Measurements from ENCODE around the gene IGSF21.

The IGSF21 gene

GRCh38 chr1:18182398-18183160 lies 75.0 kb downstream of the IGSF21 start:
- peak; percentile 41 to 42 for DNase-seq

- DNase-seq: peak; percentile 64 to 87
Measured at GRCh38 chr1:18183533-18183932, 75.9 kb downstream of the IGSF21 start.

GRCh38 chr1:18187054-18187453 lies 79.5 kb downstream of the IGSF21 start:
- peak in 1 of 2 experiments; percentile 29 for DNase-seq

- DNase-seq: no peak
Measured at GRCh38 chr1:18188820-18189517, 81.4 kb downstream of the IGSF21 start.

GRCh38 chr1:18190598-18190997 lies 83.0 kb downstream of the IGSF21 start:
- DNase-seq: peak; percentile 65 to 80

- no peak for DNase-seq
Measured at GRCh38 chr1:18191037-18191436, 83.4 kb downstream of the IGSF21 start.

- peak; percentile 85 to 93 for DNase-seq
Measured at GRCh38 chr1:18191481-18192155, 84.0 kb downstream of the IGSF21 start.

- DNase-seq: no peak
Measured at GRCh38 chr1:18192182-18192581, 84.6 kb downstream of the IGSF21 start.

- no peak for DNase-seq
Measured at GRCh38 chr1:18192974-18193373, 85.4 kb downstream of the IGSF21 start.

- DNase-seq: peak in 1 of 2 experiments; percentile 16
Measured at GRCh38 chr1:18197299-18197698, 89.7 kb downstream of the IGSF21 start.

GRCh38 chr1:18198260-18198659 lies 90.7 kb downstream of the IGSF21 start:
- DNase-seq: peak; percentile 57 to 77

- DNase-seq: peak; percentile 91 to 95
Measured at GRCh38 chr1:18199462-18199861, 91.9 kb downstream of the IGSF21 start.

GRCh38 chr1:18200136-18200717 lies 92.6 kb downstream of the IGSF21 start:
- peak in 1 of 2 experiments; percentile 36 for DNase-seq

- no peak for DNase-seq
Measured at GRCh38 chr1:18200918-18201317, 93.3 kb downstream of the IGSF21 start.

- no peak for DNase-seq
Measured at GRCh38 chr1:18201997-18202719, 94.6 kb downstream of the IGSF21 start.

- DNase-seq: no peak
Measured at GRCh38 chr1:18203645-18204044, 96.0 kb downstream of the IGSF21 start.

GRCh38 chr1:18204575-18204974 lies 97.0 kb downstream of the IGSF21 start:
- DNase-seq: peak in 1 of 2 experiments; percentile 8

- DNase-seq: no peak
Measured at GRCh38 chr1:18205319-18205718, 97.7 kb downstream of the IGSF21 start.

GRCh38 chr1:18211764-18212163 lies 104.2 kb downstream of the IGSF21 start:
- DNase-seq: peak; percentile 83 to 95

GRCh38 chr1:18217398-18218043 lies 109.9 kb downstream of the IGSF21 start:
- peak; percentile 61 to 63 for DNase-seq

GRCh38 chr1:18229625-18230024 lies 122.0 kb downstream of the IGSF21 start:
- DNase-seq: no peak

GRCh38 chr1:18230321-18230720 lies 122.7 kb downstream of the IGSF21 start:
- no peak for DNase-seq

Measured in NCI-H524 (cell line).